H1 (cell line): ENCODE measurements around the gene SCGB2B2. TPM values are rescaled to one million over a fixed set of nuclear protein-coding genes. Genes with fewer than 3 reads are reported as not detected.

Source experiments
- CTCF ChIA-PET: fragments of 300-600 bp; sonication (Branson Sonifier 250); formaldehyde crosslinking; loops from one replicate; lab custom pipeline; 2021; ENCODE audit not compliant: partially characterized antibody; lab: Charles Lee
- POLR2A ChIA-PET: fragments of 300-600 bp; sonication (Branson Sonifier 250); formaldehyde crosslinking; loops from one replicate; lab custom pipeline; 2021; ENCODE audit warnings: inconsistent platforms; ENCODE audit not compliant: partially characterized antibody; lab: Charles Lee
- DNase-seq, 2 experiments: peaks; one replicate each; pipeline versions ENCODE4 v3.0.0 to v3.0.0-alpha.2; 2010 to 2022; ENCODE audit warnings: low spot score in 2 of 2, low read depth in 1 of 2, mixed read lengths in 1 of 2
- FAIRE-seq: peaks from 2 replicates; lab custom pipeline; 2011; peaks lifted over from hg19 to GRCh38; lab: Jason Lieb, UNC
- H2AFZ ChIP-seq: 2 replicates; pipeline ENCODE4 v1.8.1; 2012; ENCODE audit warnings: low read length, inconsistent platforms
- H2AK5ac ChIP-seq: 2 replicates; pipeline ENCODE4 v1.6.1; 2013; ENCODE audit warnings: low read depth, low read length
- H2BK120ac ChIP-seq: replicated peaks from 2 replicates; pipeline ENCODE3; 2013; ENCODE audit warnings: low read depth, low read length, inconsistent platforms
- H2BK12ac ChIP-seq: 2 replicates; pipeline ENCODE4 v1.6.1; 2013; ENCODE audit warnings: low read depth, low read length
- H2BK15ac ChIP-seq: 2 replicates; pipeline ENCODE4 v1.6.1; 2013; ENCODE audit warnings: low read length
- H2BK20ac ChIP-seq: 2 replicates; pipeline ENCODE4 v1.6.1; 2013; ENCODE audit warnings: low read length
- H2BK5ac ChIP-seq: 2 replicates; pipeline ENCODE4 v1.6.1; 2013; ENCODE audit warnings: low read depth, low read length
- H3K14ac ChIP-seq: 2 replicates; pipeline ENCODE4 v1.6.1; 2013; ENCODE audit warnings: inconsistent platforms; ENCODE audit not compliant: insufficient read length
- H3K18ac ChIP-seq: 2 replicates; pipeline ENCODE4 v1.6.1; 2013; ENCODE audit warnings: low read length; ENCODE audit errors: extremely low read depth
- H3K23ac ChIP-seq: 2 replicates; pipeline ENCODE4 v1.6.1; 2013; ENCODE audit warnings: inconsistent platforms; ENCODE audit not compliant: insufficient read length
- H3K23me2 ChIP-seq: 2 replicates; pipeline ENCODE4 v1.6.1; 2013; ENCODE audit warnings: low read depth, low read length
- H3K27ac ChIP-seq: 2 replicates; pipeline ENCODE4 v1.6.1; 2011; ENCODE audit warnings: low read depth, low read length, inconsistent platforms
- H3K27me3 ChIP-seq, 4 experiments: replicated peaks in 1 of 4; 1 replicate in 1 of 4; 2 replicates in 3 of 4; pipeline versions ENCODE4 v1.6.1 to v1.8.1; 2011 to 2013; ENCODE audit warnings: low read length in 3 of 4, mild to moderate bottlenecking in 3 of 4, inconsistent platforms in 2 of 4, mixed read lengths in 2 of 4, moderate library complexity in 1 of 4; ENCODE audit not compliant: control insufficient read depth in 3 of 4, insufficient read depth in 3 of 4; ENCODE audit errors: extremely low read depth in 1 of 4
- H3K36me3 ChIP-seq, 4 experiments: 2 replicates each; pipeline versions ENCODE4 v1.6.1 to v1.8.1; 2011 to 2013; ENCODE audit warnings: mild to moderate bottlenecking in 4 of 4, low read length in 3 of 4, moderate library complexity in 2 of 4, control low read depth in 1 of 4, inconsistent platforms in 1 of 4; ENCODE audit not compliant: insufficient read depth in 4 of 4, control insufficient read depth in 2 of 4
- H3K4ac ChIP-seq: replicated peaks from 2 replicates; pipeline ENCODE3; 2013; ENCODE audit warnings: low read length, low read depth, mixed read lengths, inconsistent platforms; ENCODE audit not compliant: insufficient read length
- H3K4me1 ChIP-seq, 4 experiments: replicated peaks in 1 of 4; 1 replicate in 1 of 4; 2 replicates in 3 of 4; pipeline versions ENCODE4 v1.6.1 to v1.8.1; 2011 to 2013; ENCODE audit warnings: low read length in 3 of 4, inconsistent platforms in 2 of 4, mixed read lengths in 1 of 4; ENCODE audit not compliant: insufficient read depth in 4 of 4, control insufficient read depth in 3 of 4
- H3K4me2 ChIP-seq, 2 experiments: 2 replicates each; pipeline versions ENCODE4 v1.6.1 to v1.8.1; 2011 to 2013; ENCODE audit warnings: low read depth in 2 of 2, low read length in 2 of 2, control low read depth in 1 of 2, inconsistent platforms in 1 of 2, mild to moderate bottlenecking in 1 of 2; ENCODE audit not compliant: insufficient read depth in 1 of 2
- H3K4me3 ChIP-seq, 4 experiments: fragments of 200-600, 300-600 bp in 1 of 4; sonication (generic), shearing (Covaris generic), sonication (Bioruptor Twin) in 1 of 4; 2 replicates each; pipeline versions ENCODE4 v1.5.1 to v1.8.1; 2011 to 2016; ENCODE audit warnings: low read length in 4 of 4, low read depth in 3 of 4, control low read depth in 2 of 4, inconsistent platforms in 2 of 4, mild to moderate bottlenecking in 2 of 4, mixed read lengths in 1 of 4, moderate library complexity in 1 of 4; ENCODE audit not compliant: insufficient read depth in 2 of 4; ENCODE audit errors: extremely low read depth in 1 of 4
- H3K56ac ChIP-seq: replicated peaks from 2 replicates; pipeline ENCODE3; 2013; ENCODE audit warnings: low read depth, mild to moderate bottlenecking, mixed read lengths, low read length, inconsistent platforms; ENCODE audit not compliant: insufficient read length
- H3K79me1 ChIP-seq: 2 replicates; pipeline ENCODE4 v1.6.1; 2013; ENCODE audit warnings: low read depth, low read length, control low read depth
- H3K79me2 ChIP-seq, 2 experiments: 2 replicates each; pipeline versions ENCODE4 v1.6.1 to v1.8.1; 2012 to 2013; ENCODE audit warnings: low read length in 2 of 2, mild to moderate bottlenecking in 2 of 2, inconsistent platforms in 1 of 2; ENCODE audit not compliant: insufficient read depth in 2 of 2, control insufficient read depth in 1 of 2
- H3K9ac ChIP-seq, 4 experiments: replicated peaks in 1 of 4; 1 replicate in 1 of 4; 2 replicates in 3 of 4; pipeline versions ENCODE4 v1.6.1 to v1.8.1; 2011 to 2013; ENCODE audit warnings: low read depth in 3 of 4, low read length in 3 of 4, control low read depth in 2 of 4, mild to moderate bottlenecking in 2 of 4, moderate library complexity in 2 of 4, inconsistent platforms in 1 of 4; ENCODE audit errors: extremely low read depth in 1 of 4
- H3K9me3 ChIP-seq, 2 experiments: 2 replicates each; pipeline versions ENCODE4 v1.6.1 to v1.8.1; 2012 to 2013; ENCODE audit warnings: mild to moderate bottlenecking in 2 of 2, moderate library complexity in 2 of 2, control low read depth in 1 of 2, inconsistent platforms in 1 of 2, low read depth in 1 of 2, low read length in 1 of 2, mixed read lengths in 1 of 2; ENCODE audit not compliant: insufficient read depth in 2 of 2
- H4K20me1 ChIP-seq, 2 experiments: replicated peaks in 1 of 2; 2 replicates each; pipeline versions ENCODE3 to v1.8.1; 2011 to 2013; ENCODE audit warnings: inconsistent platforms in 2 of 2, low read length in 2 of 2, mild to moderate bottlenecking in 1 of 2; ENCODE audit not compliant: insufficient read depth in 2 of 2, control insufficient read depth in 1 of 2
- H4K5ac ChIP-seq: 2 replicates; pipeline ENCODE4 v1.6.1; 2013; ENCODE audit warnings: low read length, low read depth, mixed read lengths, inconsistent platforms; ENCODE audit not compliant: insufficient read length
- H4K8ac ChIP-seq: 2 replicates; pipeline ENCODE4 v1.8.0; 2013; ENCODE audit warnings: mild to moderate bottlenecking, moderate library complexity, low read length, inconsistent platforms; ENCODE audit not compliant: insufficient read depth; ENCODE audit errors: extremely low read depth
- H4K91ac ChIP-seq: replicated peaks from 2 replicates; pipeline ENCODE3; 2013; ENCODE audit warnings: low read length, mixed read lengths, inconsistent platforms; ENCODE audit not compliant: insufficient read length
- BRCA1 ChIP-seq: IDR thresholded peaks from 2 replicates; pipeline ENCODE4 v1.6.1; 2012; ENCODE audit warnings: low read depth, low read length, improper control_type of control experiment
- CEBPB ChIP-seq: IDR thresholded peaks from 2 replicates; pipeline ENCODE4 v1.6.1; 2012; ENCODE audit warnings: low read depth, low read length
- EP300 ChIP-seq, 2 experiments: IDR thresholded peaks; 1 replicate in 1 of 2; 2 replicates in 1 of 2; pipeline ENCODE4 v1.6.1; 2011 to 2012; ENCODE audit warnings: low read depth in 2 of 2, low read length in 2 of 2, mild to moderate bottlenecking in 2 of 2, borderline replicate concordance in 1 of 2, inconsistent platforms in 1 of 2, moderate library complexity in 1 of 2
- GTF2F1 ChIP-seq: IDR thresholded peaks from 2 replicates; pipeline ENCODE4 v1.6.1; 2012; ENCODE audit warnings: low read depth, low read length, improper control_type of control experiment, borderline replicate concordance
- HDAC2 ChIP-seq, 2 experiments: fragments of 300-600 bp in 1 of 2; sonication (generic) in 1 of 2; IDR thresholded peaks; 2 replicates each; pipeline ENCODE4 v1.6.1; 2011 to 2012; ENCODE audit warnings: low read depth in 2 of 2, low read length in 2 of 2, mild to moderate bottlenecking in 2 of 2, moderate library complexity in 2 of 2, borderline replicate concordance in 1 of 2, inconsistent platforms in 1 of 2
- HDAC6 ChIP-seq: IDR thresholded peaks from one replicate; pipeline ENCODE4 v1.7.1; 2012; ENCODE audit warnings: low read depth, mild to moderate bottlenecking, inconsistent platforms, low read length, moderate library complexity
- KDM1A ChIP-seq: fragments of 200-600, 300-600 bp; sonication (generic); IDR thresholded peaks from 2 replicates; pipeline ENCODE4 v1.7.1; 2016; ENCODE audit warnings: mild to moderate bottlenecking, low read length, borderline replicate concordance
- KDM5A ChIP-seq: fragments of 200-600 bp; IDR thresholded peaks from 2 replicates; pipeline ENCODE4 v1.7.1; 2012; ENCODE audit warnings: mild to moderate bottlenecking, low read length, inconsistent platforms, mixed read lengths
- NRF1 ChIP-seq: IDR thresholded peaks from 2 replicates; pipeline ENCODE4 v1.6.1; 2011; ENCODE audit warnings: mild to moderate bottlenecking, low read depth, low read length, improper control_type of control experiment
- RFX5 ChIP-seq: IDR thresholded peaks from 2 replicates; pipeline ENCODE4 v1.6.1; 2011; ENCODE audit warnings: low read depth, low read length, improper control_type of control experiment, borderline replicate concordance
- TBP ChIP-seq: IDR thresholded peaks from 2 replicates; pipeline ENCODE4 v1.6.1; 2011; ENCODE audit warnings: low read depth, low read length, improper control_type of control experiment
- WGBS, 2 experiments: shearing (Covaris generic) in 1 of 2; methylation state at CpG; one replicate each; pipeline versions ENCODE4 v1.1.6 to v1.1.7; 2013 to 2015; ENCODE audit warnings: low lambda C conversion rate in 2 of 2, mixed read lengths in 2 of 2, inconsistent platforms in 1 of 2, low coverage in 1 of 2, missing lambda C conversion rate in 1 of 2; ENCODE audit not compliant: insufficient replicate concordance in 2 of 2, insufficient coverage in 1 of 2, insufficient read length in 1 of 2; ENCODE audit errors: extremely low coverage in 1 of 2, missing lambda C conversion rate in 1 of 2; 5-methylcytosine and 5-hydroxymethylcytosine counted together
- polyA plus RNA-seq, 7 experiments: library from polyadenylated mRNA; depleted of rRNA in 3 of 7; stranded (reverse) in 5 of 7; unstranded in 2 of 7; fragments of >200 nt in 5 of 7; fragments of 200-250 nt in 2 of 7; gene quantifications; 1 replicate in 5 of 7; 2 replicates in 1 of 7; 4 replicates in 1 of 7; pipeline versions ENCODE4 v1.2.1 to v1.2.3, GENCODE V29; 2011 to 2013; ENCODE audit warnings: missing spikeins in 2 of 7, mixed read lengths in 2 of 7
- total RNA-seq: library from RNA; stranded (reverse); fragmentation: NEBNext Ultra II Directional; extraction: Animal tissue kit (Norgen Biotek cat#: 25700); gene quantifications from 2 replicates; pipeline ENCODE4 v1.2.1, GENCODE V29; 2021

The SCGB2B2 gene
- total and polyA plus RNA-seq, 2 of the 8 experiments (the other 6 are each of a cell fraction or from before 2014, with no cell fraction given), result 0.09 TPM; not detected in 1

- Histone ChIP-seq H3K18ac (peak within 1 kb of the TSS; percentile 91), H4K8ac (peak within 1 kb of the TSS; percentile 99), H3K4me1 (peaks cover 0 to 3% (median 2%) of the 10 kb centered on the region in 4 experiments; a peak in 4 of 7 replicates), H3K27me3 (peaks cover 0 to 2% (median 0%) of the 10 kb centered on the region in 4 experiments; a peak in 3 of 7 replicates), H3K4me3 (peak within 1 kb of the TSS; percentile 71 to 90 (median 75)), H2BK12ac (peak within 1 kb of the TSS; percentile 72; the same call in 1 of the 2 replicates), H3K23ac (no peak within 1 kb of the TSS), H2AFZ (peak within 1 kb of the TSS; percentile 90), H3K27ac (peak within 1 kb of the TSS; percentile 91), H3K14ac (no peak within 1 kb of the TSS), H3K4ac (no peak within 1 kb of the TSS), H2BK15ac (peak within 1 kb of the TSS; percentile 83), H2AK5ac (no peak within 1 kb of the TSS), H3K56ac (peak within 1 kb of the TSS; percentile 90), H2BK20ac (no peak within 1 kb of the TSS), H3K36me3 (peaks cover 0 to 32% (median 14%) of the 10 kb centered on the region in 4 experiments; a peak in 6 of 8 replicates), H3K4me2 (peak within 1 kb of the TSS; percentile 82 to 94), H2BK5ac (peak within 1 kb of the TSS; percentile 96), H4K91ac (peak within 1 kb of the TSS; percentile 99), H3K79me1 (no peaks in the 10 kb centered on the region; the same call in 1 of the 2 replicates), H3K9ac (peak within 1 kb of the TSS; percentile 80 to 90 (median 88)), H3K79me2 (peaks cover 0 to 7% of the 10 kb centered on the region in 2 experiments; a peak in 1 of 4 replicates), H3K23me2 (no peaks in the 10 kb centered on the region), H3K9me3 (no peaks in the 10 kb centered on the region; a peak in 1 of 4 replicates), H4K5ac (peak within 1 kb of the TSS; percentile 94), H4K20me1 (no peaks in the 10 kb centered on the region), H2BK120ac (peak within 1 kb of the TSS; percentile 82)
- CTCF ChIA-PET, result interaction anchor here (0.6 to 1.2 kb wide), 3 partner anchors 161 to 1730 kb away, joined by 3 to 4 read pairs (median 3); no protein-coding TSS in a partner anchor
- FAIRE-seq (no peak), DNase-seq (peak; percentile 92)
- WGBS, 2 experiments, result 2% methylated on average over 74 of the region's 74 CpGs; no CpG with 5 or more reads in 1 of the 2 experiments
- POLR2A ChIA-PET, result interaction anchor here (0.8 to 2.2 kb wide), 24 partner anchors 9 to 369 kb away, joined by 3 to 19 read pairs (median 4); partner anchors contain the start of gene WTIP
- no peak; the same call in 1 of the 2 replicates for TF ChIP-seq CEBPB
- TF ChIP-seq EP300 (IDR thresholded peaks at IDR 0.05; ENCODE audit: borderline replicate concordance in 1 of 2, low read depth in 2 of 2, low read length in 2 of 2), result no peak
- TF ChIP-seq GTF2F1, result no peak
- no peak for TF ChIP-seq KDM1A
- TF ChIP-seq NRF1, result peak; percentile 67
- no peak for TF ChIP-seq KDM5A
- peak; percentile 81; the same call in 1 of the 2 replicates for TF ChIP-seq TBP
- TF ChIP-seq HDAC6, result no peak
- TF ChIP-seq RFX5, result no peak
- TF ChIP-seq BRCA1, result peak; percentile 71
- TF ChIP-seq HDAC2 (IDR thresholded peaks at IDR 0.05; ENCODE audit: borderline replicate concordance in 1 of 2, low read depth in 2 of 2, low read length in 2 of 2), result no peak
Observed at GRCh38 chr19:34677386-34678084, 576 bp upstream of the SCGB2B2 start, which contains the start of gene ZNF302. Gene ZNF302 (plus strand): TSS chr19:34677678. CDS start chr19:34678805, 1,127 bp downstream.
